GM12878 (cell line): ENCODE results near the gene SLC12A2. TPM values are rescaled to one million over a fixed set of nuclear protein-coding genes. Genes with fewer than 3 reads are reported as not detected.

Experiments used
- ATAC-seq: fragments of 200-7000 bp; cut with Tn5 transposase; 3 replicates; pipeline ENCODE4 v1.9.1; 2020; ENCODE audit warnings: mild to moderate bottlenecking, moderate library complexity
- BruUV-seq: library from RNA; stranded (reverse); fragments of 400-500 nt; replicated peaks from 2 replicates; lab custom pipeline; 2021; lab: Mats Ljungman, UMichigan
- CTCF ChIA-PET: fragments of 300-600 bp; sonication (Branson Sonifier 250); formaldehyde crosslinking; extraction: SDS; loops from one replicate; lab custom pipeline; 2021; ENCODE audit warnings: inconsistent platforms; lab: Yijun Ruan, JAX
- POLR2A ChIA-PET: fragments of 350-600 bp; formaldehyde crosslinking; extraction: SDS; loops from one replicate; lab custom pipeline; 2021; ENCODE audit warnings: inconsistent platforms; lab: Charles Lee
- RAD21 ChIA-PET: fragments of 300-600 bp; sonication (Branson Sonifier 250); formaldehyde crosslinking; loops from one replicate; lab custom pipeline; 2023; ENCODE audit warnings: antibody characterized with exemption; ENCODE audit not compliant: unreplicated experiment; lab: Charles Lee
- SMC1A ChIA-PET: fragments of 300-600 bp; sonication (Branson Sonifier 250); formaldehyde crosslinking; loops from one replicate; lab custom pipeline; 2023; ENCODE audit not compliant: unreplicated experiment, uncharacterized antibody; lab: Charles Lee
- DNase-seq: peaks from one replicate; pipeline ENCODE4 v3.0.0-alpha.2; 2011; ENCODE audit warnings: low read depth, low spot score
- FAIRE-seq: peaks from 3 replicates; lab custom pipeline; 2011; peaks lifted over from hg19 to GRCh38; lab: Jason Lieb, UNC
- H2AFZ ChIP-seq: 2 replicates; pipeline ENCODE4 v1.6.0; 2011; ENCODE audit warnings: low read depth, low read length, control low read depth; ENCODE audit not compliant: control insufficient read depth
- H3K27ac ChIP-seq: 2 replicates; pipeline ENCODE4 v1.5.1; 2011; ENCODE audit warnings: control low read depth; ENCODE audit not compliant: control insufficient read depth, insufficient read depth
- H3K27me3 ChIP-seq, 2 experiments: replicated peaks in 1 of 2; 2 replicates each; pipeline versions ENCODE4 v1.6.0 to v1.6.1; 2011; ENCODE audit warnings: low read length in 1 of 2; ENCODE audit not compliant: control insufficient read depth in 2 of 2, insufficient read depth in 2 of 2
- H3K36me3 ChIP-seq, 2 experiments: 2 replicates each; pipeline ENCODE4 v1.5.1; 2011; ENCODE audit warnings: low read length in 1 of 2; ENCODE audit not compliant: control insufficient read depth in 2 of 2, insufficient read depth in 2 of 2
- H3K4me1 ChIP-seq: 2 replicates; pipeline ENCODE4 v1.6.1; 2011; ENCODE audit warnings: mild to moderate bottlenecking, low read length, moderate library complexity, mixed read lengths; ENCODE audit not compliant: control insufficient read depth, insufficient read depth
- H3K4me2 ChIP-seq: 2 replicates; pipeline ENCODE4 v1.6.0; 2011; ENCODE audit warnings: control low read depth; ENCODE audit not compliant: control insufficient read depth, insufficient read depth
- H3K4me3 ChIP-seq: fragments of 200-600 bp; sonication (generic); 2 replicates; pipeline ENCODE4 v1.5.1; 2016
- H3K79me2 ChIP-seq: 2 replicates; pipeline ENCODE4 v1.6.0; 2011; ENCODE audit warnings: low read length; ENCODE audit not compliant: control insufficient read depth, insufficient read depth
- H3K9ac ChIP-seq: 2 replicates; pipeline ENCODE4 v1.8.0; 2011; ENCODE audit warnings: low read length, control low read depth, mixed read lengths; ENCODE audit not compliant: control insufficient read depth, insufficient read depth
- H3K9me3 ChIP-seq: replicated peaks from 3 replicates; pipeline ENCODE4 v1.5.1; 2011; ENCODE audit warnings: mild to moderate bottlenecking, low read length; ENCODE audit not compliant: control insufficient read depth, insufficient read depth
- H4K20me1 ChIP-seq: 2 replicates; pipeline ENCODE4 v1.6.0; 2011; ENCODE audit not compliant: control insufficient read depth, insufficient read depth
- CEBPZ ChIP-seq: fragments of 150-350 bp; IDR thresholded peaks from 2 replicates; pipeline ENCODE4 v1.6.1; 2016; ENCODE audit warnings: low read depth, low read length
- CHD1 ChIP-seq: IDR thresholded peaks from 2 replicates; pipeline ENCODE4 v1.6.1; 2012; ENCODE audit warnings: low read depth, low read length, improper control_type of control experiment
- POLR2AphosphoS2 ChIP-seq: IDR thresholded peaks from 2 replicates; pipeline ENCODE4 v1.6.1; 2011; ENCODE audit warnings: low read depth, mild to moderate bottlenecking, low read length, improper control_type of control experiment, moderate library complexity
- POU2F2 ChIP-seq: IDR thresholded peaks from 3 replicates; pipeline ENCODE4 v1.6.1; 2011; ENCODE audit warnings: low read depth, mild to moderate bottlenecking, low read length, borderline replicate concordance
- WGBS: methylation state at CpG from one replicate; pipeline ENCODE4 v1.1.6; 2016; ENCODE audit warnings: low lambda C conversion rate; ENCODE audit not compliant: insufficient replicate concordance, insufficient coverage; ENCODE audit errors: missing lambda C conversion rate; 5-methylcytosine and 5-hydroxymethylcytosine counted together
- in situ Hi-C: fragments of 300-500 bp; cut with MboI; formaldehyde crosslinking; loops from 9 replicates; pipeline ENCODE4 v1.14.3; 2018; ENCODE audit warnings: mixed read lengths
- intact Hi-C: fragments of 100-400 bp; cut with micrococcal nuclease; formaldehyde crosslinking; loops from one replicate; pipeline ENCODE4 v1.14.2; 2022; ENCODE audit not compliant: unreplicated experiment
- polyA plus RNA-seq, 11 experiments: library from polyadenylated mRNA; depleted of rRNA in 4 of 11; unstranded in 6 of 11; stranded (reverse) in 5 of 11; fragments of >200 nt; fragmentation: Nextera tagmentation in 4 of 11; fragmentation: Illumina TruSeq in 1 of 11; extraction: Ambion mirVana in 4 of 11; extraction: Trizol in 1 of 11; gene quantifications; 1 replicate in 1 of 11; 2 replicates in 10 of 11; pipeline versions ENCODE4 v1.2.1 to v1.2.3, GENCODE V29; 2011 to 2016; ENCODE audit warnings: inconsistent platforms in 2 of 11, missing spikeins in 2 of 11, low read depth in 1 of 11
- total RNA-seq, 4 experiments: library from RNA; depleted of rRNA in 3 of 4; stranded (reverse); fragments of >200 nt in 3 of 4; fragmentation: Illumina TruSeq in 1 of 4; extraction: Trizol in 1 of 4; gene quantifications; 2 replicates each; pipeline versions ENCODE4 v1.2.1 to v1.2.3, GENCODE V29; 2013 to 2021

SLC12A2 gene
- total and polyA plus RNA-seq, 10 of the 15 experiments (the other 5 are each of a cell fraction or from before 2014, with no cell fraction given): 5.1 to 21.8 (median 10.5) TPM

- Histone ChIP-seq H3K27ac (no peak overlapping the region), H3K79me2 (no peaks in the 10 kb centered on the region), H3K36me3 (peaks cover 0 to 4% of the 10 kb centered on the region in 2 experiments), H3K4me3 (no peak overlapping the region), H3K9me3 (no peaks in the 10 kb centered on the region), H3K4me1 (no peaks in the 10 kb centered on the region), H3K4me2 (no peak overlapping the region), H3K9ac (no peak overlapping the region), H4K20me1 (no peaks in the 10 kb centered on the region), H3K27me3 (no peaks in the 10 kb centered on the region), H2AFZ (no peak overlapping the region)
- no peak for FAIRE-seq
- ChIA-PET RAD21 (no interaction called here), SMC1A (interaction anchor here (0.6 to 1.6 kb wide), 4 partner anchors 8 to 273 kb away, joined by 3 to 4 read pairs (median 3); no protein-coding TSS in a partner anchor), CTCF (interaction anchor here (1.1 to 2.4 kb wide), 3 partner anchors 9 to 283 kb away, joined by 3 to 6 read pairs (median 3); no protein-coding TSS in a partner anchor), POLR2A (no interaction called here)
- TF ChIP-seq POLR2AphosphoS2 (no peak), POU2F2 (no peak), CEBPZ (no peak), CHD1 (no peak)
- BruUV-seq: no TSS peak
- no peak for DNase-seq
- ATAC-seq: no peak
- intact Hi-C loops: no loop called here
- 98% methylated on average over 3 of the region's 3 CpGs for WGBS
- in situ Hi-C loops: no loop called here
Measured at GRCh38 chr5:128158342-128158741, 74.8 kb downstream of the SLC12A2 start.
